Uterus (tissue), 4 donors: ENCODE measurements around the gene IQGAP1. TPM values are rescaled to one million over a fixed set of nuclear protein-coding genes. Genes with fewer than 3 reads are reported as not detected.

Experiments used
- DNase-seq, 2 donors: peaks; one replicate each; pipeline ENCODE4 v3.0.0-alpha.2; 2019 to 2020
- H3K27ac ChIP-seq, 2 donors: fragments of 200-600 bp; sonication (generic); 1 replicate in 1 of 2; 2 replicates in 1 of 2; pipeline ENCODE4 v1.5.1; 2016 to 2018
- H3K27me3 ChIP-seq, 2 donors: fragments of 200-600 bp; sonication (generic); one replicate each; pipeline ENCODE4 v1.5.1; 2018 to 2019; ENCODE audit warnings: control low read depth in 1 of 2
- H3K36me3 ChIP-seq, 2 donors: fragments of 200-600 bp; sonication (generic); one replicate each; pipeline ENCODE4 v1.5.1; 2019; ENCODE audit warnings: control low read depth in 1 of 2
- H3K4me1 ChIP-seq, 2 donors: fragments of 200-600 bp; sonication (generic); one replicate each; pipeline ENCODE4 v1.5.1; 2018 to 2019; ENCODE audit warnings: control low read depth in 1 of 2
- H3K4me3 ChIP-seq, 2 donors: fragments of 200-600 bp; sonication (generic); 1 replicate in 1 of 2; 2 replicates in 1 of 2; pipeline ENCODE4 v1.5.1; 2018 to 2019; ENCODE audit warnings: mild to moderate bottlenecking in 1 of 2
- H3K9me3 ChIP-seq, 2 donors: fragments of 200-600 bp; sonication (generic); one replicate each; pipeline ENCODE4 v1.5.1; 2019; ENCODE audit warnings: control low read depth in 1 of 2
- POLR2A ChIP-seq, 2 donors: fragments of 450-650 bp; IDR thresholded peaks; one replicate each; pipeline ENCODE4 v1.6.1; 2016; ENCODE audit warnings: antibody characterized with exemption in 2 of 2, mild to moderate bottlenecking in 1 of 2, moderate library complexity in 1 of 2
- intact Hi-C: fragments of 100-400 bp; cut with DNase I; formaldehyde crosslinking; loops from one replicate; pipeline ENCODE4 v1.15.1; 2023; ENCODE audit warnings: low total_unique reads
- total RNA-seq, 4 donors: library from RNA; depleted of rRNA in 3 of 4; stranded (reverse); fragments of >200 nt in 3 of 4; gene quantifications; one replicate each; pipeline versions ENCODE4 v1.1.0 to v1.2.4, GENCODE V29; 2014 to 2023
- TF ChIP-seq, protein P1 (sequence below), 4 experiments: fragments of 200-600 bp in 2 of 4; fragments of 450-650 bp in 2 of 4; sonication (generic) in 2 of 4; IDR thresholded peaks; one replicate each; pipeline ENCODE4 v1.5.1; 2016 to 2019; ENCODE audit warnings: antibody characterized with exemption in 4 of 4, mild to moderate bottlenecking in 2 of 4, moderate library complexity in 1 of 4
- donor health status: DM: yes; HTN: yes; CAD: no.

IQGAP1 gene
- total RNA-seq, 4 donors from 2014 or later = 195 to 777 (median 290) TPM

DNA sequence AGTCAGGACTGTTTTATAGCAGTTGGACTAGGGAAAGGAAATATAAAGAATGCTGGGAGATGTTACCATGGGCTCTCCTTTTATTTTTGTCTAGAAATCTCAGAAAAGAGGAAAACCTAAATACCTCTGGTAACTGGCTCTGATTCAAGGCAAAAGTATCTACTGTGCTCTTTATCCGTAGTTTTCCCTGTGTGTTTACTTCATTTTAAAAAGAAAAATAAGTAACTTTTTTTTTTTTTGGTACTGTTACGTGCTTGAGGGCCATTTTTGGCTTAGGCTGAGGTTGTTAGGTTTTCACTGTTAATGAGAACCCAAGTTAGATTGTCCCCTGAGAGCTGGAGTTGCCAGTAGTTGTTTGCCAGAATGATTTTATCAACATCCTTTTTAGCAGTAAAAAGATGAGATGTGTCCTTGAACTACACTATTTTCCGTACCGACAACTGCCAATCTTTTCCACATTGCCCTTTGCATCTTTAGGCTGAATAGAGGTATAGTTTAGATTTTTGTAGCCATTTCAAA is 35.8 kb downstream of the IQGAP1 start:
- TF ChIP-seq, protein P1, sequence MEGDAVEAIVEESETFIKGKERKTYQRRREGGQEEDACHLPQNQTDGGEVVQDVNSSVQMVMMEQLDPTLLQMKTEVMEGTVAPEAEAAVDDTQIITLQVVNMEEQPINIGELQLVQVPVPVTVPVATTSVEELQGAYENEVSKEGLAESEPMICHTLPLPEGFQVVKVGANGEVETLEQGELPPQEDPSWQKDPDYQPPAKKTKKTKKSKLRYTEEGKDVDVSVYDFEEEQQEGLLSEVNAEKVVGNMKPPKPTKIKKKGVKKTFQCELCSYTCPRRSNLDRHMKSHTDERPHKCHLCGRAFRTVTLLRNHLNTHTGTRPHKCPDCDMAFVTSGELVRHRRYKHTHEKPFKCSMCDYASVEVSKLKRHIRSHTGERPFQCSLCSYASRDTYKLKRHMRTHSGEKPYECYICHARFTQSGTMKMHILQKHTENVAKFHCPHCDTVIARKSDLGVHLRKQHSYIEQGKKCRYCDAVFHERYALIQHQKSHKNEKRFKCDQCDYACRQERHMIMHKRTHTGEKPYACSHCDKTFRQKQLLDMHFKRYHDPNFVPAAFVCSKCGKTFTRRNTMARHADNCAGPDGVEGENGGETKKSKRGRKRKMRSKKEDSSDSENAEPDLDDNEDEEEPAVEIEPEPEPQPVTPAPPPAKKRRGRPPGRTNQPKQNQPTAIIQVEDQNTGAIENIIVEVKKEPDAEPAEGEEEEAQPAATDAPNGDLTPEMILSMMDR (IDR thresholded peaks at IDR 0.05) = no peak
- TF ChIP-seq POLR2A (IDR thresholded peaks at IDR 0.05) = no peak
- intact Hi-C loops = no loop called here

DNA sequence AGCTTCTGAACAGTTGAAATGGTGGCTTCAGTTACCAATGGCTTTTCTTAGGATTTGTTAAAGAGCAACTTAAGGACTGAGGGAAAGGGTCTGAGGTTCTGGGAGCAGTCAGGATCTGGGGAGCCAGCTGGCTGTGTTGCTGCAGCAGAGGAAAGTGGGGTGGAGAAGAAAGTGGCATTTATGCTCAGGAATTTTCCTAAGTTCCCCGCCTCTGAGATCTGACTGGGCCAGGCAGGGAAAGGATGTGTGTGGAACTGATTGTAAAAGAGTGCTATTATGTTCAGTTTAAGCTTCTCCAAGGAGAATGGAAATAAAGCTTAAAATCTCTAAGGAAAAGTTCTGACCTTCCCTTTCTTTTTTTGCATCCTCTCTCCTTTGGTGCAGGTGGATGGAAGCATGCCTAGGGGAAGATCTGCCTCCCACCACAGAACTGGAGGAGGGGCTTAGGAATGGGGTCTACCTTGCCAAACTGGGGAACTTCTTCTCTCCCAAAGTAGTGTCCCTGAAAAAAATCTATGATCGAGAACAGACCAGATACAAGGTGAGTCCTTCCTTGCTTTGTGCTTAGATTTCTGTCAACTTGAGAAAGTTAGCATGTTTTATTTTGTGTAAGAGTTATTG is 37.8 kb downstream of the IQGAP1 start:
- Histone ChIP-seq H3K27ac (peak overlapping the region; percentile 5 to 95), H3K4me3 (no peak overlapping the region), H3K4me1 (peaks cover 10 to 18% of the 10 kb centered on the region in 2 donors)

More for the DNA sequence above, 35.8 kb downstream of the IQGAP1 start:
- DNase-seq = no peak
- H3K36me3 ChIP-seq = no peaks in the 10 kb centered on the region
- peak overlapping the region; percentile 66 to 95 for H3K27ac ChIP-seq
- H3K27me3 ChIP-seq = no peaks in the 10 kb centered on the region
- no peaks in the 10 kb centered on the region for H3K9me3 ChIP-seq
- H3K4me1 ChIP-seq = peaks cover 10 to 18% of the 10 kb centered on the region in 2 donors
- H3K4me3 ChIP-seq = no peak overlapping the region

DNA sequence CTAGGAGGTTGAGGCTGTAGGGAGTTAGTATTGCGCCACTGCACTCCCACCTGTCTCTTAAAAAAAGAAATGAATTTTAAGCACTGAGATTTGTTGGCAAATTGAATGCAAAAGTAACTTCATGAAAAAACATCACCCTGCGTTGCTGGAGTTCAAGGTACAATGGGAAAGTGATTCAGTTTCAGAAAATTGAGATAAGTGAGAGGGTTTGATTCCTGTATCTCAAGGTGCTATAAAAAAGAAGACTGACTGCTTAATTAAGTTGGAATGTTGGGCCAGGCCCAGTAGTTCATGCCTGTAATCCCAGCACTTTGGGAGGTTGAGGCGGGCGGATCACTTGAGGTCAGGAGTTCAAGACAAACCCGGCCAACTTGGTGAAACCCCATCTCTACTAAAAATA is 39.1 kb downstream of the IQGAP1 start:
- no peak for DNase-seq
- Histone ChIP-seq H3K36me3 (no peaks in the 10 kb centered on the region), H3K27ac (peak overlapping the region in 1 of 2 donors; percentile 28), H3K9me3 (no peaks in the 10 kb centered on the region), H3K4me3 (no peak overlapping the region), H3K27me3 (no peaks in the 10 kb centered on the region), H3K4me1 (peaks cover 5 to 12% of the 10 kb centered on the region in 2 donors)
- no peak for TF ChIP-seq POLR2A (IDR thresholded peaks at IDR 0.05)
- TF ChIP-seq, protein P1 (IDR thresholded peaks at IDR 0.05) = no peak
- intact Hi-C loops = no loop called here

More for the DNA sequence above, 37.8 kb downstream of the IQGAP1 start:
- Histone ChIP-seq H3K9me3 (no peaks in the 10 kb centered on the region), H3K36me3 (no peaks in the 10 kb centered on the region), H3K27me3 (no peaks in the 10 kb centered on the region)
- intact Hi-C loops = no loop called here
- TF ChIP-seq, protein P1 (IDR thresholded peaks at IDR 0.05) = no peak
- TF ChIP-seq POLR2A (IDR thresholded peaks at IDR 0.05) = no peak
- DNase-seq = no peak

DNA sequence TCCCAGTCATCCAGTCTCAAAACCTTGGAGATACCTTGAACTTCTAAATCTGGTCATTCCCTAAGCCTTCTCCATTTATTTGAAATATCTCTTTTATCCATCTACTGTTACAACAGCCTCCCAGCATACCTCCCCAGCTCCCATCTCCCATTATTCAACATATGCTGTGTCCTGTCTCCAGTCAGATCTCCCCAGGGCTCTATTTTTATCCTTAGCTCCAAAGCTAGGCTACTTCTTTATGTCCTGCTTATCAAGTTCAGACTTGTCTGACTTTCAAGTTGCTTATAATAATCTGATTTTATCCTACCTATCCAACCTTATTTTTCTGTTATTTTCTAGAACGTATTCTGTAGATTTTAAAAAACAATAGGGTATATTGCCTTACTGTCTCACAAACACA is 44.2 kb downstream of the IQGAP1 start:
- Histone ChIP-seq H3K36me3 (no peaks in the 10 kb centered on the region), H3K4me1 (no peaks in the 10 kb centered on the region), H3K4me3 (no peak overlapping the region), H3K27me3 (no peaks in the 10 kb centered on the region), H3K9me3 (no peaks in the 10 kb centered on the region), H3K27ac (peak overlapping the region in 1 of 2 donors; percentile 29)
- no peak for TF ChIP-seq POLR2A (IDR thresholded peaks at IDR 0.05)
- TF ChIP-seq, protein P1 (IDR thresholded peaks at IDR 0.05) = no peak
- no peak for DNase-seq
- intact Hi-C loops = no loop called here

DNA sequence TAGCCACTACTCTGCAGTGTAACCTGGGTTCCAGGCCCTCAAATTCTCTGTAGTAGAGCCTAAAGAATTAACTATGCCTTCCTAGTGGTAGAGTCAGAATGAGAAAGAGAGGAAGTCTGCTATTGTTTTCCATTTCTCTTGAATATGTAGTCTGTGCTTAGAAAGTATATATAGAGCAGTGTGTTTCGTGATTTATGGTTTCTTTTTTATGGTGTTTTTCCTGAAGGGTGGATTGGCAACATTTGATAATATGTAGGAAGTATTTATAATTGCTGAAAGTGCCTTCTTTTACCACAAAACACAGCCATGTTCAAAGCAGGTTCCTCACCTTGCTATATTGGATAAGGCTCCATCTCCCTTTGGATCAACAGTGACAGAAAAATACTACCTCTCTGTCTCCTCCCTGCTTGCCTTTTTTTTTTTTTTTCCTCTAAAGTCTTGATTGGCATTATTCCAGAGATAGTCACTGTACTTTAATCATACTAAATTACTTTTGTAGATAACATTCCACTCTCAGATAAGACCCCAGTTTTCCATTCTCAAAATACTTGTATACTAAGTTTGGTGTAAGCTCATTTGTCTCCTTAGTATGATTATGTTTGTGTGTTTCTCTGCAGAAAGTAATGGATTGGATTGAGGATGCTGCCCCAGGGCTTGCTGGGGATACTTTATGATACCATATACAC is 47.8 kb downstream of the IQGAP1 start:
- H3K27ac ChIP-seq = peak overlapping the region; percentile 31 to 43
- intact Hi-C loops = no loop called here
- no peaks in the 10 kb centered on the region for H3K36me3 ChIP-seq

More for the DNA sequence above, 47.8 kb downstream of the IQGAP1 start:
- Histone ChIP-seq H3K4me1 (no peaks in the 10 kb centered on the region), H3K9me3 (no peaks in the 10 kb centered on the region), H3K27me3 (no peaks in the 10 kb centered on the region), H3K4me3 (no peak overlapping the region)
- TF ChIP-seq, protein P1 (IDR thresholded peaks at IDR 0.05) = no peak
- TF ChIP-seq POLR2A (IDR thresholded peaks at IDR 0.05) = no peak
- no peak for DNase-seq
